Measurements from ENCODE around the gene EME2. TPM values are rescaled to one million over a fixed set of nuclear protein-coding genes. Genes with fewer than 3 reads are reported as not detected.
A peak's percentile ranks its signal among the peaks of the same experiment; 100 is the strongest.
"Not testable (repeated sequence)": the region's sequence is repeated elsewhere in the genome, so short reads cannot be mapped to it uniquely, and the experiment has no call there.

Gene EME2
- 10.4 and 10.6 TPM in 2 replicates for total RNA-seq (2014; rRNA removed; shearing (Covaris generic))

- in situ Hi-C loops (cut with HindIII; ENCODE audit: low sequenced_read_pairs): no loop called here
- no peak for DNase-seq (ENCODE audit: low spot score)
Measured at GRCh38 chr16:1772362-1772907, at the start of gene EME2. EME2 (plus strand) TSS chr16:1772810; CDS start chr16:1773228, 418 bp downstream.

GRCh38 chr16:1723450-1724147 is 49.0 kb upstream of the EME2 start:
- in situ Hi-C loops (cut with HindIII; ENCODE audit: low sequenced_read_pairs): no loop called here
- DNase-seq (ENCODE audit: low spot score): peak; percentile 69

GRCh38 chr16:1724491-1724890 is 48.1 kb upstream of the EME2 start:
- in situ Hi-C loops (cut with HindIII; ENCODE audit: low sequenced_read_pairs): no loop called here
- no peak for DNase-seq (ENCODE audit: low spot score)

- in situ Hi-C loops (cut with HindIII; ENCODE audit: low sequenced_read_pairs): no loop called here
- DNase-seq (ENCODE audit: low spot score): peak; percentile 8
Measured at GRCh38 chr16:1726661-1727502, 45.7 kb upstream of the EME2 start.

GRCh38 chr16:1727651-1728624 is 44.7 kb upstream of the EME2 start:
- DNase-seq (ENCODE audit: low spot score): peak; percentile 28
- in situ Hi-C loops (cut with HindIII; ENCODE audit: low sequenced_read_pairs): no loop called here

- DNase-seq (ENCODE audit: low spot score): peak; percentile 5
- in situ Hi-C loops (cut with HindIII; ENCODE audit: low sequenced_read_pairs): no loop called here
Measured at GRCh38 chr16:1729026-1729425, 43.6 kb upstream of the EME2 start.

- in situ Hi-C loops (cut with HindIII; ENCODE audit: low sequenced_read_pairs): no loop called here
- peak; percentile 9 for DNase-seq (ENCODE audit: low spot score)
Measured at GRCh38 chr16:1729445-1729844, 43.2 kb upstream of the EME2 start.

- no peak for DNase-seq (ENCODE audit: low spot score)
- in situ Hi-C loops (cut with HindIII; ENCODE audit: low sequenced_read_pairs): no loop called here
Measured at GRCh38 chr16:1731073-1731472, 41.5 kb upstream of the EME2 start.

- no peak for DNase-seq (ENCODE audit: low spot score)
- in situ Hi-C loops (cut with HindIII; ENCODE audit: low sequenced_read_pairs): no loop called here
Measured at GRCh38 chr16:1731603-1732002, 41.0 kb upstream of the EME2 start.

- DNase-seq (ENCODE audit: low spot score): no peak
- in situ Hi-C loops (cut with HindIII; ENCODE audit: low sequenced_read_pairs): no loop called here
Measured at GRCh38 chr16:1732071-1732470, 40.5 kb upstream of the EME2 start.

- DNase-seq (ENCODE audit: low spot score): peak; percentile 91
- in situ Hi-C loops (cut with HindIII; ENCODE audit: low sequenced_read_pairs): not testable (repeated sequence)
Measured at GRCh38 chr16:1732551-1732987, 40.0 kb upstream of the EME2 start.

- in situ Hi-C loops (cut with HindIII; ENCODE audit: low sequenced_read_pairs): no loop called here
- no peak for DNase-seq (ENCODE audit: low spot score)
Measured at GRCh38 chr16:1734123-1734522, 38.5 kb upstream of the EME2 start.

GRCh38 chr16:1734816-1735215 is 37.8 kb upstream of the EME2 start:
- DNase-seq (ENCODE audit: low spot score): no peak
- in situ Hi-C loops (cut with HindIII; ENCODE audit: low sequenced_read_pairs): no loop called here

- DNase-seq (ENCODE audit: low spot score): no peak
- in situ Hi-C loops (cut with HindIII; ENCODE audit: low sequenced_read_pairs): no loop called here
Measured at GRCh38 chr16:1740234-1740633, 32.4 kb upstream of the EME2 start.

GRCh38 chr16:1740781-1741490 is 31.7 kb upstream of the EME2 start:
- no peak for DNase-seq (ENCODE audit: low spot score)
- in situ Hi-C loops (cut with HindIII; ENCODE audit: low sequenced_read_pairs): no loop called here

- in situ Hi-C loops (cut with HindIII; ENCODE audit: low sequenced_read_pairs): no loop called here
- DNase-seq (ENCODE audit: low spot score): peak; percentile 59
Measured at GRCh38 chr16:1741553-1742165, 31.0 kb upstream of the EME2 start.

GRCh38 chr16:1743376-1744337 is 29.0 kb upstream of the EME2 start:
- in situ Hi-C loops (cut with HindIII; ENCODE audit: low sequenced_read_pairs): no loop called here

More at GRCh38 chr16:1743376-1744337, 29.0 kb upstream of the EME2 start:
- DNase-seq (ENCODE audit: low spot score): no peak
